GM06990 (cell line): Measurements from ENCODE around the gene GCN1.

Experiments used
- DNase-seq: peaks from one replicate; pipeline ENCODE4 v3.0.0-alpha.2; 2011; ENCODE audit not compliant: insufficient read length; ENCODE audit errors: extremely low read depth
- H3K27me3 ChIP-seq: replicated peaks from 2 replicates; pipeline ENCODE4 v1.6.0; 2011; ENCODE audit warnings: low read length; ENCODE audit not compliant: control insufficient read depth, insufficient read depth
- H3K36me3 ChIP-seq: 2 replicates; pipeline ENCODE4 v1.5.1; 2011; ENCODE audit warnings: low read length; ENCODE audit not compliant: control insufficient read depth, insufficient read depth
- H3K4me3 ChIP-seq: replicated peaks from 2 replicates; pipeline ENCODE4 v1.5.1; 2011; ENCODE audit warnings: low read depth, mild to moderate bottlenecking, control low read depth, low read length
- TF ChIP-seq, protein P1 (sequence below): IDR thresholded peaks from 2 replicates; pipeline ENCODE4 v1.5.1; 2011; ENCODE audit warnings: low read length, control low read depth, mild to moderate bottlenecking, inconsistent platforms; ENCODE audit not compliant: insufficient read depth, poor library complexity, severe bottlenecking

The GCN1 gene

GRCh38 chr12:120086801-120087621 lies 107.5 kb downstream of the GCN1 start:
- Histone ChIP-seq H3K27me3 (no peaks in the 10 kb centered on the region), H3K36me3 (peaks cover 6% of the 10 kb centered on the region), H3K4me3 (peak overlapping the region; percentile 58)
- DNase-seq, result peak; percentile 99
- TF ChIP-seq, protein P1, sequence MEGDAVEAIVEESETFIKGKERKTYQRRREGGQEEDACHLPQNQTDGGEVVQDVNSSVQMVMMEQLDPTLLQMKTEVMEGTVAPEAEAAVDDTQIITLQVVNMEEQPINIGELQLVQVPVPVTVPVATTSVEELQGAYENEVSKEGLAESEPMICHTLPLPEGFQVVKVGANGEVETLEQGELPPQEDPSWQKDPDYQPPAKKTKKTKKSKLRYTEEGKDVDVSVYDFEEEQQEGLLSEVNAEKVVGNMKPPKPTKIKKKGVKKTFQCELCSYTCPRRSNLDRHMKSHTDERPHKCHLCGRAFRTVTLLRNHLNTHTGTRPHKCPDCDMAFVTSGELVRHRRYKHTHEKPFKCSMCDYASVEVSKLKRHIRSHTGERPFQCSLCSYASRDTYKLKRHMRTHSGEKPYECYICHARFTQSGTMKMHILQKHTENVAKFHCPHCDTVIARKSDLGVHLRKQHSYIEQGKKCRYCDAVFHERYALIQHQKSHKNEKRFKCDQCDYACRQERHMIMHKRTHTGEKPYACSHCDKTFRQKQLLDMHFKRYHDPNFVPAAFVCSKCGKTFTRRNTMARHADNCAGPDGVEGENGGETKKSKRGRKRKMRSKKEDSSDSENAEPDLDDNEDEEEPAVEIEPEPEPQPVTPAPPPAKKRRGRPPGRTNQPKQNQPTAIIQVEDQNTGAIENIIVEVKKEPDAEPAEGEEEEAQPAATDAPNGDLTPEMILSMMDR, result peak; percentile 96

- Histone ChIP-seq H3K27me3 (no peaks in the 10 kb centered on the region), H3K4me3 (no peak overlapping the region), H3K36me3 (peaks cover 3% of the 10 kb centered on the region)
- DNase-seq, result no peak
- TF ChIP-seq, protein P1, result no peak
These were observed 108.4 kb downstream of the GCN1 start for GRCh38 chr12:120085920-120086645.

- TF ChIP-seq, protein P1, result no peak
- H3K36me3 ChIP-seq, result no peaks in the 10 kb centered on the region
- no peak overlapping the region for H3K4me3 ChIP-seq
- DNase-seq, result no peak
- no peaks in the 10 kb centered on the region for H3K27me3 ChIP-seq
These were observed 112.9 kb downstream of the GCN1 start for GRCh38 chr12:120081641-120082040.

DNA sequence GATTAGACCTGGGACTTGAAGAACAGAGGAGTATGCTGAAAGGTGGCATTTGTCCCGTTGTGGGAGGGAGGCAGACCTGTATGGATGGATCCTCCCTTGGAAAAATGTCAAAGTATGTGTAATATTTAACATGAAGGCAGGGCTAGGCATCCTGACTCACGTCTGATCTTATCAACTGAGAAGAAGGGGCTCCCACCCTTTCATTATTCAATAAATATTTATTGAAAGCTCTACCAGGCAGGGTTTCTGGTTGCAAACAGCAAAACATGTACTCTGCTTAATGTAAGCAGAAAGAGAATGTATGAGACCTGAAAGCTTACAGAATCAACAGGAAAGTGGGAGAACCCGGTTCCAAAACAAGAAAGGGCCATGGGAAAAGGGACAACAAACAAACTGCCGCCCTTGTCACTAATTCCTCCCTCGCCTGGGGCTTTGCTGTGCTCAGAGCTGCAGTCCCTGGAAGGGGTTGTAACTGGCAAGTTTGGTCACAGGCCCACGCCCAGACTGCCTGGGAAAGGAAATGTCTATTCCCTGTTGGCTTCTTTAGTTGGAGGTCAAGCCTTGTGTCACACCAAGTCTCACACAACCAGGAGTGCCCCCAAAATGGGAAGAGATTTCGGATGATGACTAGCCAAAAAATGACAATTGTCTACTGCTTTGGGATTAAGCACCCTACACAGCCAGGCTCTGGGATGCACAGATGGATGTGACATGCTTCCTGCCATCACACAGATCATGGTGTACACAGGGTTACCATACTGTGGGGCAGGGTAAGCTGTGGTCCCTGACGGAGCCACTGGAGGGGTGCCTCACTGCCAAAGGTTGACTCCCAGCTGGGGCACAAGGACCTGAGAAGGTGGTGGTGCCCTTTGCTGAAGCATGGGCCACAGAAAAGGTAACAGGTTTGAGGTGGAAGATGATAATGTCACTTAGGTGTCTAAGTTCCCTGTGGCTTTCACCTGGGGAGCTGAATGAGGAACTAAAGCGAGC lies 114.8 kb downstream of the GCN1 start:
- Histone ChIP-seq H3K4me3 (no peak overlapping the region), H3K27me3 (no peaks in the 10 kb centered on the region), H3K36me3 (no peaks in the 10 kb centered on the region)
- TF ChIP-seq, protein P1, result no peak
- no peak for DNase-seq

DNA sequence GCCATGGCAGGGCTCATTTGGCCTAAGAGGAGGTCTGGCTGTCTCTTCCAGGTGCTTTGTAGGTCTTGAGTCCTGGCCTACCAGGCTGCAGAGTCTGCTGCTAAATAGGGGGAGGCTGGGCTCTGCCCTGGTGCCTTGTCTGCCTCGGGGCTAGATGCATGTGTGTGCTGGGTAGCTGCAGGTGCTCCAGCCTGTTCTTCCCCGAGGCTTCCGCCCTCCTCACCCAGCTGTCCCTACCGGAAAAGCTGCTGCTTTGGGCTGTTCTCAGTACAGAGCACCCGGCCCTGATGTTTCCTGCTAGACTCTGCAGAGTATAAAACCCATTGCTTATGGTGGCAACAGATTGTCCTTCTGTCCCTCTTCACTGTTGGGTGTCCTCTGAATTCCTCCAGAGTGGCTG lies 115.6 kb downstream of the GCN1 start:
- TF ChIP-seq, protein P1, result no peak
- DNase-seq, result no peak
- Histone ChIP-seq H3K4me3 (no peak overlapping the region), H3K36me3 (no peaks in the 10 kb centered on the region), H3K27me3 (no peaks in the 10 kb centered on the region)
